Measurements from ENCODE around the gene NPHP4. TPM values are rescaled to one million over a fixed set of nuclear protein-coding genes. Genes with fewer than 3 reads are reported as not detected.

NPHP4 gene
- total RNA-seq, 2 experiments from 2014 or later, result 15.4 to 20.3 TPM

- Mint-ChIP-seq H3K36me3 (peaks cover 15% of the 10 kb centered on the region), H3K4me1 (peaks cover 22% of the 10 kb centered on the region), H3K4me3 (no peak overlapping the region), H3K27ac (peak overlapping the region; percentile 33), H3K9me3 (ENCODE audit: low read depth) (no peaks in the 10 kb centered on the region), H3K27me3 (no peaks in the 10 kb centered on the region)
- ATAC-seq (no peak), DNase-seq (no peak)
- CTCF ChIA-PET, result no interaction called here
Measured at GRCh38 chr1:5960336-5960735, 31.9 kb downstream of the NPHP4 start.

- ATAC-seq, result no peak
- Mint-ChIP-seq H3K27ac (no peak overlapping the region), H3K27me3 (no peaks in the 10 kb centered on the region), H3K4me1 (peaks cover 27% of the 10 kb centered on the region), H3K36me3 (peaks cover 18% of the 10 kb centered on the region), H3K4me3 (no peak overlapping the region), H3K9me3 (ENCODE audit: low read depth) (no peaks in the 10 kb centered on the region)
- no peak for DNase-seq
- CTCF ChIA-PET, result no interaction called here
Measured at GRCh38 chr1:5959667-5960230, 32.5 kb downstream of the NPHP4 start.

- peaks cover 33% of the 10 kb centered on the region for H3K4me1 Mint-ChIP-seq
- H3K9me3 Mint-ChIP-seq (ENCODE audit: low read depth), result no peaks in the 10 kb centered on the region
- CTCF ChIA-PET, result no interaction called here
- H3K27me3 Mint-ChIP-seq, result no peaks in the 10 kb centered on the region
- no peak for DNase-seq
- peaks cover 21% of the 10 kb centered on the region for H3K36me3 Mint-ChIP-seq
- ATAC-seq, result no peak
- no peak overlapping the region for H3K4me3 Mint-ChIP-seq
- no peak overlapping the region for H3K27ac Mint-ChIP-seq
Measured at GRCh38 chr1:5959087-5959486, 33.1 kb downstream of the NPHP4 start.

GRCh38 chr1:5956022-5956830 is 36.0 kb downstream of the NPHP4 start:
- no peaks in the 10 kb centered on the region for H3K9me3 Mint-ChIP-seq (ENCODE audit: low read depth)

GRCh38 chr1:5955479-5955977 is 36.7 kb downstream of the NPHP4 start:
- Mint-ChIP-seq H3K4me3 (peak overlapping the region; percentile 9), H3K4me1 (peaks cover 33% of the 10 kb centered on the region), H3K36me3 (peaks cover 18% of the 10 kb centered on the region), H3K27ac (peak overlapping the region; percentile 69), H3K27me3 (no peaks in the 10 kb centered on the region), H3K9me3 (ENCODE audit: low read depth) (no peaks in the 10 kb centered on the region)
- no peak for DNase-seq
- CTCF ChIA-PET, result interaction anchor here (1.0 to 1.9 kb wide), 2 partner anchors 12 to 18 kb away, joined by 4 read pairs; no protein-coding TSS in a partner anchor
- ATAC-seq, result peak; percentile 72

More at GRCh38 chr1:5956022-5956830, 36.0 kb downstream of the NPHP4 start:
- Mint-ChIP-seq H3K36me3 (peaks cover 24% of the 10 kb centered on the region), H3K27ac (peak overlapping the region; percentile 69), H3K4me1 (peaks cover 33% of the 10 kb centered on the region), H3K4me3 (no peak overlapping the region), H3K27me3 (no peaks in the 10 kb centered on the region)
- CTCF ChIA-PET, result interaction anchor here (1.3 to 1.9 kb wide), 3 partner anchors 11 to 38 kb away, joined by 3 to 4 read pairs (median 4); partner anchors contain the start of gene NPHP4
- DNase-seq, result no peak
- no peak for ATAC-seq

- H3K4me1 Mint-ChIP-seq, result peaks cover 33% of the 10 kb centered on the region
- H3K4me3 Mint-ChIP-seq, result no peak overlapping the region
- peaks cover 18% of the 10 kb centered on the region for H3K36me3 Mint-ChIP-seq
- no peaks in the 10 kb centered on the region for H3K9me3 Mint-ChIP-seq (ENCODE audit: low read depth)
- CTCF ChIA-PET, result interaction anchor here (1.0 to 1.9 kb wide), 2 partner anchors 12 to 18 kb away, joined by 4 read pairs; no protein-coding TSS in a partner anchor
- peak overlapping the region; percentile 69 for H3K27ac Mint-ChIP-seq
- peak; percentile 73 for ATAC-seq
- peak; percentile 54 for DNase-seq
- no peaks in the 10 kb centered on the region for H3K27me3 Mint-ChIP-seq
Measured at GRCh38 chr1:5954964-5955363, 37.3 kb downstream of the NPHP4 start.

- Mint-ChIP-seq H3K9me3 (ENCODE audit: low read depth) (no peaks in the 10 kb centered on the region), H3K36me3 (peaks cover 18% of the 10 kb centered on the region), H3K4me3 (no peak overlapping the region), H3K27ac (no peak overlapping the region), H3K27me3 (no peaks in the 10 kb centered on the region), H3K4me1 (peaks cover 33% of the 10 kb centered on the region)
- DNase-seq (no peak), ATAC-seq (no peak)
- CTCF ChIA-PET, result no interaction called here
Measured at GRCh38 chr1:5953386-5953785, 38.8 kb downstream of the NPHP4 start.

GRCh38 chr1:5951846-5952410 is 40.3 kb downstream of the NPHP4 start:
- Mint-ChIP-seq H3K27ac (no peak overlapping the region), H3K4me1 (peaks cover 25% of the 10 kb centered on the region), H3K36me3 (peaks cover 17% of the 10 kb centered on the region), H3K27me3 (no peaks in the 10 kb centered on the region), H3K9me3 (ENCODE audit: low read depth) (no peaks in the 10 kb centered on the region), H3K4me3 (no peak overlapping the region)
- CTCF ChIA-PET, result no interaction called here
- DNase-seq (no peak), ATAC-seq (no peak)

- Mint-ChIP-seq H3K27ac (no peak overlapping the region), H3K27me3 (no peaks in the 10 kb centered on the region), H3K4me3 (no peak overlapping the region), H3K36me3 (peaks cover 13% of the 10 kb centered on the region), H3K9me3 (ENCODE audit: low read depth) (no peaks in the 10 kb centered on the region), H3K4me1 (peaks cover 19% of the 10 kb centered on the region)
- DNase-seq (no peak), ATAC-seq (no peak)
- CTCF ChIA-PET, result no interaction called here
Measured at GRCh38 chr1:5950994-5951785, 41.0 kb downstream of the NPHP4 start.

GRCh38 chr1:5950201-5950895 is 41.9 kb downstream of the NPHP4 start:
- H3K27me3 Mint-ChIP-seq, result no peaks in the 10 kb centered on the region
- CTCF ChIA-PET, result no interaction called here
- peaks cover 13% of the 10 kb centered on the region for H3K36me3 Mint-ChIP-seq
- no peaks in the 10 kb centered on the region for H3K9me3 Mint-ChIP-seq (ENCODE audit: low read depth)
- H3K4me1 Mint-ChIP-seq, result peaks cover 12% of the 10 kb centered on the region
- no peak overlapping the region for H3K27ac Mint-ChIP-seq
- no peak overlapping the region for H3K4me3 Mint-ChIP-seq
- no peak for DNase-seq
- ATAC-seq, result no peak

GRCh38 chr1:5949761-5950100 is 42.5 kb downstream of the NPHP4 start:
- H3K36me3 Mint-ChIP-seq, result peaks cover 10% of the 10 kb centered on the region
- no peak for DNase-seq
- peaks cover 5% of the 10 kb centered on the region for H3K4me1 Mint-ChIP-seq
- H3K27ac Mint-ChIP-seq, result no peak overlapping the region
- no peak for ATAC-seq
- CTCF ChIA-PET, result no interaction called here
- no peaks in the 10 kb centered on the region for H3K27me3 Mint-ChIP-seq
- no peak overlapping the region for H3K4me3 Mint-ChIP-seq
- no peaks in the 10 kb centered on the region for H3K9me3 Mint-ChIP-seq (ENCODE audit: low read depth)

GRCh38 chr1:5949085-5949760 is 43.0 kb downstream of the NPHP4 start:
- CTCF ChIA-PET, result no interaction called here
- Mint-ChIP-seq H3K27ac (no peak overlapping the region), H3K27me3 (no peaks in the 10 kb centered on the region), H3K9me3 (ENCODE audit: low read depth) (no peaks in the 10 kb centered on the region), H3K36me3 (peaks cover 7% of the 10 kb centered on the region), H3K4me1 (peaks cover under 1% of the 10 kb centered on the region), H3K4me3 (no peak overlapping the region)
- DNase-seq (peak; percentile 33), ATAC-seq (no peak)

Data from activated CD8-positive, alpha-beta memory T cell treated with anti-CD3 and anti-CD28 coated beads, Interleukin-2, amount 10 ng/mL, durations not matched to agents 7 days and 5 days (primary cell).